Gastrocnemius medialis (tissue), 4 donors: Measurements from ENCODE around the gene PCDH18.

Source experiments
- POLR2A ChIP-seq, 2 donors: fragments of 450-650 bp; IDR thresholded peaks; one replicate each; pipeline ENCODE4 v1.6.1; 2017; ENCODE audit warnings: antibody characterized with exemption in 2 of 2, mild to moderate bottlenecking in 2 of 2, moderate library complexity in 2 of 2
- TF ChIP-seq, protein P1 (sequence below), 5 experiments: fragments of 450-650 bp in 3 of 5; fragments of 200-600 bp in 2 of 5; sonication (generic) in 2 of 5; IDR thresholded peaks in 4 of 5; conservative IDR thresholded peaks in 1 of 5; 1 replicate in 4 of 5; 2 replicates in 1 of 5; pipeline ENCODE4 v1.5.1; 2016 to 2019; ENCODE audit warnings: antibody characterized with exemption in 5 of 5, mild to moderate bottlenecking in 3 of 5, moderate library complexity in 3 of 5

GRCh38 chr4:137538526-137538925 is 6.2 kb upstream of the PCDH18 start:
- TF ChIP-seq, protein P1, sequence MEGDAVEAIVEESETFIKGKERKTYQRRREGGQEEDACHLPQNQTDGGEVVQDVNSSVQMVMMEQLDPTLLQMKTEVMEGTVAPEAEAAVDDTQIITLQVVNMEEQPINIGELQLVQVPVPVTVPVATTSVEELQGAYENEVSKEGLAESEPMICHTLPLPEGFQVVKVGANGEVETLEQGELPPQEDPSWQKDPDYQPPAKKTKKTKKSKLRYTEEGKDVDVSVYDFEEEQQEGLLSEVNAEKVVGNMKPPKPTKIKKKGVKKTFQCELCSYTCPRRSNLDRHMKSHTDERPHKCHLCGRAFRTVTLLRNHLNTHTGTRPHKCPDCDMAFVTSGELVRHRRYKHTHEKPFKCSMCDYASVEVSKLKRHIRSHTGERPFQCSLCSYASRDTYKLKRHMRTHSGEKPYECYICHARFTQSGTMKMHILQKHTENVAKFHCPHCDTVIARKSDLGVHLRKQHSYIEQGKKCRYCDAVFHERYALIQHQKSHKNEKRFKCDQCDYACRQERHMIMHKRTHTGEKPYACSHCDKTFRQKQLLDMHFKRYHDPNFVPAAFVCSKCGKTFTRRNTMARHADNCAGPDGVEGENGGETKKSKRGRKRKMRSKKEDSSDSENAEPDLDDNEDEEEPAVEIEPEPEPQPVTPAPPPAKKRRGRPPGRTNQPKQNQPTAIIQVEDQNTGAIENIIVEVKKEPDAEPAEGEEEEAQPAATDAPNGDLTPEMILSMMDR (IDR thresholded peaks at IDR 0.05 in 4 of 5, conservative IDR thresholded peaks at IDR 0.05 in 1 of 5): no peak
- no peak for TF ChIP-seq POLR2A (IDR thresholded peaks at IDR 0.05)
